GM19025 (cell line): ENCODE measurements around the gene IGSF3.
"Not testable (repeated sequence)": the region's sequence is repeated elsewhere in the genome, so short reads cannot be mapped to it uniquely, and the experiment has no call there.

Experiments
- ATAC-seq: cut with Tn5 transposase; IDR thresholded peaks from one replicate; pipeline ENCODE4 v1.9.1; 2021; ENCODE audit warnings: mild to moderate bottlenecking, low read depth, moderate library complexity; ENCODE audit not compliant: unreplicated experiment

IGSF3 gene

GRCh38 chr1:116605315-116605714 is 62.2 kb downstream of the IGSF3 start:
- ATAC-seq: no peak

GRCh38 chr1:116604408-116604807 is 63.1 kb downstream of the IGSF3 start:
- not testable (repeated sequence) for ATAC-seq

GRCh38 chr1:116603646-116604045 is 63.9 kb downstream of the IGSF3 start:
- not testable (repeated sequence) for ATAC-seq

GRCh38 chr1:116599369-116599768 is 68.2 kb downstream of the IGSF3 start:
- not testable (repeated sequence) for ATAC-seq

GRCh38 chr1:116598420-116599036 is 69.0 kb downstream of the IGSF3 start:
- not testable (repeated sequence) for ATAC-seq

- ATAC-seq: peak; percentile 72
Measured at GRCh38 chr1:116597388-116597787, 70.1 kb downstream of the IGSF3 start.

GRCh38 chr1:116596742-116597307 is 70.7 kb downstream of the IGSF3 start:
- not testable (repeated sequence) for ATAC-seq

GRCh38 chr1:116595946-116596741 is 71.4 kb downstream of the IGSF3 start:
- ATAC-seq: not testable (repeated sequence)

GRCh38 chr1:116595065-116595840 is 72.3 kb downstream of the IGSF3 start:
- not testable (repeated sequence) for ATAC-seq

GRCh38 chr1:116593977-116594376 is 73.6 kb downstream of the IGSF3 start:
- not testable (repeated sequence) for ATAC-seq

GRCh38 chr1:116593401-116593800 is 74.1 kb downstream of the IGSF3 start:
- ATAC-seq: not testable (repeated sequence)

- not testable (repeated sequence) for ATAC-seq
Measured at GRCh38 chr1:116591951-116592605, 75.5 kb downstream of the IGSF3 start.

- ATAC-seq: not testable (repeated sequence)
Measured at GRCh38 chr1:116591006-116591950, 76.3 kb downstream of the IGSF3 start.

GRCh38 chr1:116590359-116591005 is 77.1 kb downstream of the IGSF3 start:
- ATAC-seq: not testable (repeated sequence)

- ATAC-seq: not testable (repeated sequence)
Measured at GRCh38 chr1:116589101-116589735, 78.3 kb downstream of the IGSF3 start.

GRCh38 chr1:116587501-116588227 is 79.9 kb downstream of the IGSF3 start:
- ATAC-seq: no peak

- peak; percentile 73 for ATAC-seq
Measured at GRCh38 chr1:116586741-116587143, 80.8 kb downstream of the IGSF3 start.
